GM23248 (cell line): ENCODE measurements around the gene CSF2. TPM values are rescaled to one million over a fixed set of nuclear protein-coding genes. Genes with fewer than 3 reads are reported as not detected.
"Not testable (repeated sequence)": the region's sequence is repeated elsewhere in the genome, so short reads cannot be mapped to it uniquely, and the experiment has no call there.

Experiments
- DNase-seq: peaks from one replicate; pipeline ENCODE4 v3.0.0-alpha.2; 2015
- H2AFZ ChIP-seq: fragments of 200-600 bp; sonication (generic); 2 replicates; pipeline ENCODE4 v1.6.1; 2016; ENCODE audit warnings: antibody characterized with exemption
- H3F3A ChIP-seq: fragments of 200-600 bp; sonication (generic); 2 replicates; pipeline ENCODE4 v1.6.1; 2016; ENCODE audit warnings: mild to moderate bottlenecking, antibody characterized with exemption, mixed run types; ENCODE audit not compliant: insufficient read depth
- H3K27ac ChIP-seq: fragments of 200-600 bp; sonication (generic); 2 replicates; pipeline ENCODE4 v1.5.1; 2016; ENCODE audit warnings: mild to moderate bottlenecking
- H3K27me3 ChIP-seq: fragments of 200-600 bp; sonication (generic); replicated peaks from 2 replicates; pipeline ENCODE4 v1.6.1; 2016; ENCODE audit warnings: mild to moderate bottlenecking; ENCODE audit not compliant: insufficient read depth
- H3K36me3 ChIP-seq: fragments of 200-600 bp; sonication (generic); 2 replicates; pipeline ENCODE4 v1.6.1; 2016; ENCODE audit warnings: low read depth, mild to moderate bottlenecking
- H3K4me1 ChIP-seq: fragments of 200-600 bp; sonication (generic); 2 replicates; pipeline ENCODE4 v1.6.1; 2016; ENCODE audit warnings: mild to moderate bottlenecking; ENCODE audit not compliant: insufficient read depth
- H3K4me2 ChIP-seq: fragments of 200-600 bp; sonication (generic); one replicate; pipeline ENCODE4 v1.6.1; 2016; ENCODE audit warnings: mild to moderate bottlenecking; ENCODE audit not compliant: unreplicated experiment
- H3K4me3 ChIP-seq: fragments of 200-600 bp; sonication (generic); 2 replicates; pipeline ENCODE4 v1.5.1; 2016; ENCODE audit warnings: mild to moderate bottlenecking
- H3K79me2 ChIP-seq: fragments of 200-600 bp; sonication (generic); 2 replicates; pipeline ENCODE4 v1.6.1; 2016; ENCODE audit warnings: mild to moderate bottlenecking; ENCODE audit not compliant: insufficient read depth
- H3K9ac ChIP-seq: fragments of 200-600 bp; sonication (generic); 2 replicates; pipeline ENCODE4 v1.6.1; 2016; ENCODE audit warnings: mild to moderate bottlenecking
- H3K9me2 ChIP-seq: fragments of 200-600 bp; sonication (generic); 2 replicates; pipeline ENCODE4 v1.6.1; 2016; ENCODE audit warnings: mixed run types, mild to moderate bottlenecking, moderate library complexity; ENCODE audit not compliant: insufficient read depth
- H3K9me3 ChIP-seq: fragments of 200-600 bp; sonication (generic); one replicate; pipeline ENCODE4 v1.6.1; 2017; ENCODE audit warnings: low read depth
- H4K20me1 ChIP-seq: fragments of 200-600 bp; sonication (generic); 2 replicates; pipeline ENCODE4 v1.6.0; 2016; ENCODE audit not compliant: insufficient read depth
- EZH2 ChIP-seq: fragments of 200-600 bp; sonication (generic); IDR thresholded peaks from 2 replicates; pipeline ENCODE4 v1.6.1; 2018; ENCODE audit warnings: antibody characterized with exemption, mild to moderate bottlenecking; ENCODE audit not compliant: insufficient read depth, poor library complexity, severe bottlenecking
- EZH2phosphoT487 ChIP-seq: fragments of 200-600 bp; sonication (generic); IDR thresholded peaks from 2 replicates; pipeline ENCODE4 v1.6.1; 2018; ENCODE audit warnings: antibody characterized with exemption, moderate library complexity, mild to moderate bottlenecking, low read depth; ENCODE audit not compliant: insufficient read depth
- WGBS, 2 experiments: methylation state at CpG; one replicate each; pipeline ENCODE4 v1.1.6; 2015 to 2017; ENCODE audit warnings: low lambda C conversion rate in 2 of 2, low coverage in 1 of 2; ENCODE audit errors: missing lambda C conversion rate in 2 of 2; 5-methylcytosine and 5-hydroxymethylcytosine counted together
- in situ Hi-C: fragments of 300-500 bp; cut with MboI; formaldehyde crosslinking; loops from 2 replicates; pipeline ENCODE4 v1.15.0; 2020
- polyA plus RNA-seq: library from polyadenylated mRNA; unstranded; fragments of >200 nt; fragmentation: Nextera tagmentation; extraction: Ambion mirVana; gene quantifications from 2 replicates; pipeline ENCODE4 v1.2.1, GENCODE V29; 2016
- total RNA-seq: library from RNA; depleted of rRNA; stranded (reverse); fragments of >200 nt; shearing (Covaris generic); gene quantifications from 2 replicates; pipeline ENCODE4 v1.2.3, GENCODE V29; 2014

The CSF2 gene
- total and polyA plus RNA-seq, 2 experiments from 2014 or later: not detected

GRCh38 chr5:132115375-132115774, 41.8 kb downstream of the CSF2 start:
- H3F3A ChIP-seq: peaks cover 6% of the 10 kb centered on the region
- peaks cover 12% of the 10 kb centered on the region for H3K4me1 ChIP-seq
- no peak overlapping the region for H3K27ac ChIP-seq
- TF ChIP-seq EZH2 (no peak), EZH2phosphoT487 (no peak)
- no peak overlapping the region for H3K9ac ChIP-seq
- no peak overlapping the region for H3K4me2 ChIP-seq
- no peaks in the 10 kb centered on the region for H3K9me2 ChIP-seq
- in situ Hi-C loops: no loop called here
- no peaks in the 10 kb centered on the region for H4K20me1 ChIP-seq
- no peaks in the 10 kb centered on the region for H3K79me2 ChIP-seq
- 0 out of 2 replicates have a peak, but pooled peaks cover 8% of the 10 kb centered on the region for H3K27me3 ChIP-seq
- no peaks in the 10 kb centered on the region for H3K36me3 ChIP-seq
- 96 to 100% methylated on average over 1 of the region's 1 CpG for WGBS, 2 experiments
- no peak overlapping the region for H2AFZ ChIP-seq
- no peak for DNase-seq
- H3K9me3 ChIP-seq: no peaks in the 10 kb centered on the region
- no peak overlapping the region for H3K4me3 ChIP-seq

- Histone ChIP-seq H3K9ac (no peak overlapping the region), H3K27me3 (0 out of 2 replicates have a peak, but pooled peaks cover 8% of the 10 kb centered on the region), H3K9me3 (no peaks in the 10 kb centered on the region), H3F3A (peaks cover 6% of the 10 kb centered on the region), H4K20me1 (no peaks in the 10 kb centered on the region), H3K79me2 (no peaks in the 10 kb centered on the region), H3K27ac (no peak overlapping the region), H3K9me2 (no peaks in the 10 kb centered on the region), H2AFZ (no peak overlapping the region), H3K4me3 (no peak overlapping the region), H3K4me2 (no peak overlapping the region), H3K36me3 (no peaks in the 10 kb centered on the region), H3K4me1 (peaks cover 6% of the 10 kb centered on the region)
- 88 to 93% methylated on average over 2 of the region's 2 CpGs for WGBS, 2 experiments
- in situ Hi-C loops: no loop called here
- DNase-seq: no peak
- TF ChIP-seq EZH2: no peak
- TF ChIP-seq EZH2phosphoT487: no peak
Measured at GRCh38 chr5:132116072-132116471, 42.5 kb downstream of the CSF2 start.

- H4K20me1 ChIP-seq, H3K27me3 ChIP-seq, H3K27ac ChIP-seq, H3K4me3 ChIP-seq, H3K79me2 ChIP-seq, DNase-seq, H3K9me2 ChIP-seq, H3K4me1 ChIP-seq, H2AFZ ChIP-seq, in situ Hi-C loops, H3K36me3 ChIP-seq, H3K9me3 ChIP-seq, H3K4me2 ChIP-seq, H3F3A ChIP-seq, H3K9ac ChIP-seq: not testable (repeated sequence)
- 41 to 44% methylated on average over 3 of the region's 3 CpGs for WGBS, 2 experiments
Measured at GRCh38 chr5:132116909-132117489, 43.4 kb downstream of the CSF2 start.

- H3K36me3 ChIP-seq, H4K20me1 ChIP-seq, H3K9me3 ChIP-seq, H3K9ac ChIP-seq, H3K27me3 ChIP-seq, H3K4me3 ChIP-seq, H3K4me2 ChIP-seq, H2AFZ ChIP-seq, H3K4me1 ChIP-seq, H3F3A ChIP-seq, H3K79me2 ChIP-seq, DNase-seq, H3K27ac ChIP-seq, in situ Hi-C loops, H3K9me2 ChIP-seq: not testable (repeated sequence)
- WGBS, 2 experiments: 58 to 74% methylated on average over 3 of the region's 3 CpGs
Measured at GRCh38 chr5:132120717-132121116, 47.1 kb downstream of the CSF2 start.

GRCh38 chr5:132122971-132123370, 49.4 kb downstream of the CSF2 start:
- in situ Hi-C loops, DNase-seq, H2AFZ ChIP-seq, H3K9me3 ChIP-seq, H3F3A ChIP-seq, H3K4me2 ChIP-seq, H3K4me3 ChIP-seq, H3K9me2 ChIP-seq, H3K9ac ChIP-seq, H3K27ac ChIP-seq, H3K36me3 ChIP-seq, H3K4me1 ChIP-seq, H4K20me1 ChIP-seq, H3K79me2 ChIP-seq: not testable (repeated sequence)
- WGBS, 2 experiments: 50 to 61% methylated on average over 3 of the region's 3 CpGs
- H3K27me3 ChIP-seq: peaks cover 12% of the 10 kb centered on the region

- H3K9me2 ChIP-seq, H3K27ac ChIP-seq, DNase-seq, H3F3A ChIP-seq, H3K9me3 ChIP-seq, H3K9ac ChIP-seq, H3K79me2 ChIP-seq, H3K4me3 ChIP-seq, H3K4me2 ChIP-seq, H2AFZ ChIP-seq, H4K20me1 ChIP-seq, H3K36me3 ChIP-seq, H3K4me1 ChIP-seq, in situ Hi-C loops: not testable (repeated sequence)
- peaks cover 16% of the 10 kb centered on the region for H3K27me3 ChIP-seq
- WGBS, 2 experiments: 60 to 79% methylated on average over 4 of the region's 4 CpGs
Measured at GRCh38 chr5:132123578-132123977, 50.0 kb downstream of the CSF2 start.
